Uterus (tissue), 4 donors: ENCODE data around the gene ATP6V1B1. TPM values are rescaled to one million over a fixed set of nuclear protein-coding genes. Genes with fewer than 3 reads are reported as not detected.
A peak's percentile ranks its signal among the peaks of the same experiment; 100 is the strongest.

ENCODE experiments used
- DNase-seq, 2 donors: peaks; one replicate each; pipeline ENCODE4 v3.0.0-alpha.2; 2019 to 2020
- H3K27ac ChIP-seq, 2 donors: fragments of 200-600 bp; sonication (generic); 1 replicate in 1 of 2; 2 replicates in 1 of 2; pipeline ENCODE4 v1.5.1; 2016 to 2018
- H3K27me3 ChIP-seq, 2 donors: fragments of 200-600 bp; sonication (generic); one replicate each; pipeline ENCODE4 v1.5.1; 2018 to 2019; ENCODE audit warnings: control low read depth in 1 of 2
- H3K36me3 ChIP-seq, 2 donors: fragments of 200-600 bp; sonication (generic); one replicate each; pipeline ENCODE4 v1.5.1; 2019; ENCODE audit warnings: control low read depth in 1 of 2
- H3K4me1 ChIP-seq, 2 donors: fragments of 200-600 bp; sonication (generic); one replicate each; pipeline ENCODE4 v1.5.1; 2018 to 2019; ENCODE audit warnings: control low read depth in 1 of 2
- H3K4me3 ChIP-seq, 2 donors: fragments of 200-600 bp; sonication (generic); 1 replicate in 1 of 2; 2 replicates in 1 of 2; pipeline ENCODE4 v1.5.1; 2018 to 2019; ENCODE audit warnings: mild to moderate bottlenecking in 1 of 2
- H3K9me3 ChIP-seq, 2 donors: fragments of 200-600 bp; sonication (generic); one replicate each; pipeline ENCODE4 v1.5.1; 2019; ENCODE audit warnings: control low read depth in 1 of 2
- CTCF ChIP-seq, 4 experiments: fragments of 200-600 bp in 2 of 4; fragments of 450-650 bp in 2 of 4; sonication (generic) in 2 of 4; IDR thresholded peaks; one replicate each; pipeline ENCODE4 v1.5.1; 2016 to 2019; ENCODE audit warnings: antibody characterized with exemption in 4 of 4, mild to moderate bottlenecking in 2 of 4, moderate library complexity in 1 of 4
- POLR2A ChIP-seq, 2 donors: fragments of 450-650 bp; IDR thresholded peaks; one replicate each; pipeline ENCODE4 v1.6.1; 2016; ENCODE audit warnings: antibody characterized with exemption in 2 of 2, mild to moderate bottlenecking in 1 of 2, moderate library complexity in 1 of 2
- intact Hi-C: fragments of 100-400 bp; cut with DNase I; formaldehyde crosslinking; loops from one replicate; pipeline ENCODE4 v1.15.1; 2023; ENCODE audit warnings: low total_unique reads
- total RNA-seq, 4 donors: library from RNA; depleted of rRNA in 3 of 4; stranded (reverse); fragments of >200 nt in 3 of 4; gene quantifications; one replicate each; pipeline versions ENCODE4 v1.1.0 to v1.2.4, GENCODE V29; 2014 to 2023
- donor health status: DM: yes; HTN: yes; CAD: no.

Gene ATP6V1B1
- total RNA-seq, 4 donors from 2014 or later: 3.4 to 3.7 TPM; not detected in 2

DNA sequence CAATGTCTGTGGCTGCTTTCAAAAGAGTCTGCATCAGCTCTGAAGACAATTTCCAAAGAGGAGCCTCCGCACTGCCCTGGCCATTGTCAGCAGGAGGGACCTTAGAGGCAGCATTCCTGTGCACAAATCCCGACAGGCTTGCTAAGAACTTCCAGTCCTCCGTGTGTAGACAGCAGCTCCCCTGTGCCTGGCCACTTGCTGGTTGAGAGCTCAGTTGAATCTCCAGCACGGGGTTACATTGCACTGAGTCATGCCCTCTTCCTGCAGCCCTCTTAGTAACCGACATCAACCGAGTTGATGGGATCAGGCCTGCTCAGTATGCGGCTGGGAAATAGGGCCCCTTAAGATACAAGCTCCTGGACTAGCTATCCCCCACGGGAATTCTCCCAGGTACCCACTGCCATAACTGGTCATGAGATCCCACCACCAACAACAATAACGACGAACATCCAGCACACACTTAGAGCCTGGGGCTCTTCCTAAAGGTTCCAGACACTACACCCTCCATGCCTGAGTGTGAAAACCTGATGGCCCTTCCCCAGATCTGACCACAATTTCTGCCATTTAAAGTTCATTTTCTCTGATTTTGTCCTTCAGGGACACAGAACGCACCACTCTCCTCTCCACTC, 12.0 kb downstream of the ATP6V1B1 start:
- Histone ChIP-seq H3K27ac (no peak overlapping the region), H3K4me3 (peak overlapping the region; percentile 13 to 29), H3K4me1 (no peaks in the 10 kb centered on the region), H3K9me3 (no peaks in the 10 kb centered on the region), H3K27me3 (no peaks in the 10 kb centered on the region), H3K36me3 (no peaks in the 10 kb centered on the region)
- no peak for TF ChIP-seq POLR2A (IDR thresholded peaks at IDR 0.05)
- intact Hi-C loops: no loop called here
- no peak for DNase-seq

DNA sequence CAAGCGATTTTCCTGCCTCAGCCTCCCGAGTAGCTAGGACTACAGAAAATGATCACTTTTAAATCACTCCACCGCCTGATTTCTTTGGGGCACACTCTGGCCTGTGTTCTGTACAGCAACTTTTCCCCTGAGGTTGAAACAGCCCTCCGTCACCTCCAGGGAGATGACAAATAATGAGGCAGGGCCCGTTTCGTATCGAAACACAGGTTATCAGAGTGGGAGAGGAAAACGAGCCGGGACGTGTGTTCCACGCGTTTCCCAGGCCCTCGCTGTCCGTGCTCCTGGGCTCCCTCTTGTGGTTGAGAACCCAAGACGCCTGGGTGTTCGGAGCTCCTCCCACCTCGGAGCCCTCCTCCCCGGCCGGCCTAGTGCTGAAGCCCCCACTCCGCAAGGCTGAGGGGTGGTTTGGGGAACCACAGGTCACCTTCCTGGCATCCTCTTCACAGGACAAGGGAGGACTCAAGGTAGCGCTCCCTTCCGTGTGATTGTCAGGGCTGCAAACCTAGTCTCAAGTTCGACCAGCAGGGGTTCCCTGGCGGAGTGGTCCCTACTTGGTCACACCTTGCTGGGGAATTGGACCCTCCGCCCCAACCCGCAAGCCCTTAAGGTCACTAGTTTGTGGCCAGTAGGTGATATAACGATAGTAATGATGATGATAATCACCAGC, 12.8 kb downstream of the ATP6V1B1 start:
- intact Hi-C loops: no loop called here

DNA sequence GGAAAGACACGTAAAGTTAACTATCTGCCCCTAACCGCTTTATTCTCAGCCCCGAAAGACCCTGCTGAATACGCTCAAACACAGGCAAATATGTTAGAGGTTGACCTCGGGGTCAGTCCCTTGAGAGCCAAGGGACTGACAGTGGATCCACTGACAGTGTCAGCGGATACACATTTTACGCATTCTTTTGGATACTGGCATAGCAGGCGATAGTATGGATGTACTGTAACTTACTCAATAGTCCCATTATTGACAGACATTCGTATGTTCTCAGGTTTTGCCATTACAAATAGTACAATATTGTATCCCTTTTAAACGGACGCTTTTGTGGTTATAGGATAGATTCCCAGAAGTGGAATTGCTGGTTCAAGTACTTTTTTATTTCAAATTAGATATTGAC, 13.4 kb downstream of the ATP6V1B1 start:
- H3K36me3 ChIP-seq: no peaks in the 10 kb centered on the region
- H3K4me1 ChIP-seq: no peaks in the 10 kb centered on the region
- TF ChIP-seq POLR2A (IDR thresholded peaks at IDR 0.05) (no peak), CTCF (IDR thresholded peaks at IDR 0.05) (no peak)
- no peak overlapping the region for H3K27ac ChIP-seq
- intact Hi-C loops: no loop called here
- H3K9me3 ChIP-seq: no peaks in the 10 kb centered on the region
- H3K4me3 ChIP-seq: no peak overlapping the region
- no peaks in the 10 kb centered on the region for H3K27me3 ChIP-seq
- no peak for DNase-seq

More for the DNA sequence above, 12.8 kb downstream of the ATP6V1B1 start:
- H3K4me3 ChIP-seq: peak overlapping the region; percentile 13 to 29
- H3K9me3 ChIP-seq: no peaks in the 10 kb centered on the region
- no peak for TF ChIP-seq POLR2A (IDR thresholded peaks at IDR 0.05)
- peak; percentile 69 to 75 (median 72) for TF ChIP-seq CTCF (IDR thresholded peaks at IDR 0.05)
- DNase-seq: peak; percentile 77 to 79
- no peak overlapping the region for H3K27ac ChIP-seq
- H3K27me3 ChIP-seq: no peaks in the 10 kb centered on the region
- no peaks in the 10 kb centered on the region for H3K36me3 ChIP-seq
- no peaks in the 10 kb centered on the region for H3K4me1 ChIP-seq

DNA sequence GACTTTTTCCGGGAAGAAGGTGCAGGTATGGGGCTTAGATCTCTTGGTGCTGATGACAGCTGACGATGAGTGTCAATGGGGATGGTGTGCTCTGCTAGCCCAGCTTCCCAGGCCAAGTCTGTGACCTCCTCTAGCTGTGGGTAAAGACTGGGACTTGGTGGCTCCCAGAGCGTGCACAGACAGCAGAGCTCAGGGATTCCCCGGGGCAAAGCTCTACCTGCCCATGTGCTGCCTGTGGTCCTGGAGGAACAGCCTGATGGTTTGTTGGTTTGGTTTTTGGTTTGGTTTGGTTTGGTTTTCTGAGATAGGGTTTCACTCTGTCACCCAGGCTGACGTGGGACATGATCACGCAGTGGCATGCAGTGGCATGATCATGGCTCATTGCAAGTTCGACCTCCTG, 19.2 kb downstream of the ATP6V1B1 start:
- no peak for TF ChIP-seq POLR2A (IDR thresholded peaks at IDR 0.05)
- no peak for TF ChIP-seq CTCF (IDR thresholded peaks at IDR 0.05)
- no peaks in the 10 kb centered on the region for H3K36me3 ChIP-seq
- H3K4me3 ChIP-seq: no peak overlapping the region
- H3K9me3 ChIP-seq: no peaks in the 10 kb centered on the region
- H3K27me3 ChIP-seq: no peaks in the 10 kb centered on the region
- no peak for DNase-seq
- intact Hi-C loops: no loop called here
- H3K4me1 ChIP-seq: no peaks in the 10 kb centered on the region
- no peak overlapping the region for H3K27ac ChIP-seq

GRCh38 chr2:70956141-70956540, 20.4 kb downstream of the ATP6V1B1 start:
- TF ChIP-seq CTCF (IDR thresholded peaks at IDR 0.05) (no peak), POLR2A (IDR thresholded peaks at IDR 0.05) (no peak)
- intact Hi-C loops: no loop called here
- H3K36me3 ChIP-seq: no peaks in the 10 kb centered on the region

More at GRCh38 chr2:70956141-70956540, 20.4 kb downstream of the ATP6V1B1 start:
- H3K27ac ChIP-seq: no peak overlapping the region
- H3K4me3 ChIP-seq: no peak overlapping the region
- no peak for DNase-seq
- no peaks in the 10 kb centered on the region for H3K27me3 ChIP-seq
- H3K9me3 ChIP-seq: no peaks in the 10 kb centered on the region
- H3K4me1 ChIP-seq: no peaks in the 10 kb centered on the region
